Calu3 (cell line): ENCODE data around the gene SLC38A8. TPM values are rescaled to one million over a fixed set of nuclear protein-coding genes. Genes with fewer than 3 reads are reported as not detected.

ENCODE experiments used
- BruUV-seq: library from RNA; stranded (reverse); fragments of 400-500 nt; replicated peaks from 2 replicates; lab custom pipeline; 2021; lab: Mats Ljungman, UMichigan
- CTCF ChIA-PET: fragments of 300-600 bp; sonication (Branson Sonifier 250); formaldehyde crosslinking; loops from one replicate; lab custom pipeline; 2022; ENCODE audit warnings: antibody characterized with exemption; lab: Charles Lee
- DNase-seq: peaks from one replicate; pipeline ENCODE4 v3.0.0; 2022
- H3K27ac Mint-ChIP-seq: one replicate; pipeline ENCODE4 v1.8.0; 2022; ENCODE audit warnings: mixed read lengths; ENCODE audit not compliant: unreplicated experiment
- H3K27me3 Mint-ChIP-seq: one replicate; pipeline ENCODE4 v1.8.0; 2022; ENCODE audit warnings: mixed read lengths; ENCODE audit not compliant: unreplicated experiment
- H3K36me3 Mint-ChIP-seq: one replicate; pipeline ENCODE4 v1.8.0; 2022; ENCODE audit warnings: mild to moderate bottlenecking, moderate library complexity, mixed read lengths; ENCODE audit not compliant: insufficient read depth, unreplicated experiment
- H3K4me1 Mint-ChIP-seq: one replicate; pipeline ENCODE4 v1.8.0; 2022; ENCODE audit warnings: mild to moderate bottlenecking, low read depth, mixed read lengths; ENCODE audit not compliant: unreplicated experiment
- H3K4me3 Mint-ChIP-seq: one replicate; pipeline ENCODE4 v1.8.0; 2022; ENCODE audit warnings: mild to moderate bottlenecking, low read depth, moderate library complexity, mixed read lengths; ENCODE audit not compliant: unreplicated experiment
- H3K9me3 Mint-ChIP-seq: one replicate; pipeline ENCODE4 v1.8.0; 2022; ENCODE audit warnings: low read depth, mixed read lengths; ENCODE audit not compliant: unreplicated experiment
- intact Hi-C: fragments of 100-400 bp; cut with micrococcal nuclease; formaldehyde crosslinking; loops from one replicate; pipeline ENCODE4 v1.10.0; 2022; ENCODE audit not compliant: unreplicated experiment
- total RNA-seq: library from RNA; stranded (reverse); gene quantifications from 2 replicates; pipeline ENCODE4 v1.2.3, GENCODE V29; 2022
- TF ChIP-seq, protein P1 (sequence below): fragments of 200-600 bp; IDR thresholded peaks from one replicate; pipeline ENCODE4 v1.8.0; 2022; ENCODE audit warnings: antibody characterized with exemption; ENCODE audit not compliant: unreplicated experiment

Gene SLC38A8
- total RNA-seq, 1 experiment from 2014 or later, result not detected

DNA sequence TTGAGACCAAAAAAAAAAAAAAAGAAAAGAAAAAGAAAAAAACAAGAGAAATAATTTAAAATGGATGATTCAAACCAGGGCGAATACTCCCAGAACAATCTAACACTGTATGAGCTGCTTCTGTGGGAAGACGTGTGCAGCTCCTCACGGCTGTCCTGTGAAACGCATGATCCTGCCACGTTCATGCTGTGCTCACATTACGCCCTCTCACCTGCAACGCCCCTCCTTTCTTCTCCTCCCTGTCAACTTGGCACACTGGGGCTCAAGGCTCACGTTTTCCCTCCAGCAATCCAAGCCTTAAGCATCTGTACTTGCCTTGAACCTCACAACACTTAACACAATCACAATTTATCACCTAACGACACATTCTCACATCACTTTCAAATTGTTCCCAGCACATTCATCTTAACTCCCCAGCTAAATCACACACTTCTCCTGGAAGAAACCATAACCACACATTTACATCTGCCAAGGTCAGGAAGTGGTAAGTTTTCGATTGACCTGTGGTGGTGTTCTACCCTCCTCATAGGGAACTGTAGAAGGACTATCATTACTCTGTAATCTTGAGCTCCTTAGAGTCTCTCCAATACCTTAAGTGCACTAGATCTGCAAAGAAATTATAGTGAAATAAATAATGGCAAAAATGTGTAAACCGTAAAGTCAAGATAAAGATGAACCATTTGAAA is 45.0 kb upstream of the SLC38A8 start:
- no peak overlapping the region for H3K27ac Mint-ChIP-seq
- TF ChIP-seq, protein P1, sequence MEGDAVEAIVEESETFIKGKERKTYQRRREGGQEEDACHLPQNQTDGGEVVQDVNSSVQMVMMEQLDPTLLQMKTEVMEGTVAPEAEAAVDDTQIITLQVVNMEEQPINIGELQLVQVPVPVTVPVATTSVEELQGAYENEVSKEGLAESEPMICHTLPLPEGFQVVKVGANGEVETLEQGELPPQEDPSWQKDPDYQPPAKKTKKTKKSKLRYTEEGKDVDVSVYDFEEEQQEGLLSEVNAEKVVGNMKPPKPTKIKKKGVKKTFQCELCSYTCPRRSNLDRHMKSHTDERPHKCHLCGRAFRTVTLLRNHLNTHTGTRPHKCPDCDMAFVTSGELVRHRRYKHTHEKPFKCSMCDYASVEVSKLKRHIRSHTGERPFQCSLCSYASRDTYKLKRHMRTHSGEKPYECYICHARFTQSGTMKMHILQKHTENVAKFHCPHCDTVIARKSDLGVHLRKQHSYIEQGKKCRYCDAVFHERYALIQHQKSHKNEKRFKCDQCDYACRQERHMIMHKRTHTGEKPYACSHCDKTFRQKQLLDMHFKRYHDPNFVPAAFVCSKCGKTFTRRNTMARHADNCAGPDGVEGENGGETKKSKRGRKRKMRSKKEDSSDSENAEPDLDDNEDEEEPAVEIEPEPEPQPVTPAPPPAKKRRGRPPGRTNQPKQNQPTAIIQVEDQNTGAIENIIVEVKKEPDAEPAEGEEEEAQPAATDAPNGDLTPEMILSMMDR, result no peak
- H3K9me3 Mint-ChIP-seq, result no peaks in the 10 kb centered on the region
- peaks cover 32% of the 10 kb centered on the region for H3K36me3 Mint-ChIP-seq
- no peaks in the 10 kb centered on the region for H3K27me3 Mint-ChIP-seq
- BruUV-seq, result no TSS peak
- intact Hi-C loops, result no loop called here
- H3K4me1 Mint-ChIP-seq, result no peaks in the 10 kb centered on the region
- no peak overlapping the region for H3K4me3 Mint-ChIP-seq
- DNase-seq, result no peak
- CTCF ChIA-PET, result interaction anchor here (0.6 to 2.3 kb wide), 2 partner anchors 99 to 130 kb away, joined by 3 to 7 read pairs; partner anchors contain the start of gene TAF1C

DNA sequence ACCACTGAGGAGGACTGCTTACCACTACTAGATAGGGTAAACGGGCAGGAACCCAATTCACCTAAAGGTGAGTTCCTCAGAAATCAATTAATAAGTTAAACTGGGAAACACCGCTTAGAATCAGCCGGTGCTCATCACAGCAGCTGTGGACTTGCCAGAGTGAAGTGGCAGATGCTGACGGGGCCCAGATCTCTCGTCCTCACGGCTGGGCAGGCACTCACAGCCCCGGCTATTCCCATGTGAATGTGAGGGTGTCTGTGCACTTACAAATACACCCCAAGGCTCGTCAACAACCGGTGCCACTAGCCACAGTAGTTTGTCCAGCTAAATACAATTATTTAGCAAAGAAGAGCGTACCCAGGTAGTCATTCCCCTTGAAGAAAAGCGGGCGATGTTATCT is 44.4 kb upstream of the SLC38A8 start:
- intact Hi-C loops, result no loop called here
- Mint-ChIP-seq H3K27ac (no peak overlapping the region), H3K4me3 (no peak overlapping the region), H3K9me3 (no peaks in the 10 kb centered on the region), H3K4me1 (no peaks in the 10 kb centered on the region), H3K27me3 (no peaks in the 10 kb centered on the region), H3K36me3 (peaks cover 32% of the 10 kb centered on the region)
- CTCF ChIA-PET, result interaction anchor here (0.6 to 2.3 kb wide), 3 partner anchors 30 to 129 kb away, joined by 3 to 7 read pairs (median 4); partner anchors contain the start of genes MBTPS1 and TAF1C
- TF ChIP-seq, protein P1, result no peak
- no peak for DNase-seq
- BruUV-seq, result no TSS peak

GRCh38 chr16:84086341-84086740 is 43.7 kb upstream of the SLC38A8 start:
- DNase-seq, result no peak
- BruUV-seq, result no TSS peak
- Mint-ChIP-seq H3K4me1 (no peaks in the 10 kb centered on the region), H3K27ac (no peak overlapping the region), H3K9me3 (no peaks in the 10 kb centered on the region), H3K27me3 (no peaks in the 10 kb centered on the region), H3K36me3 (peaks cover 30% of the 10 kb centered on the region), H3K4me3 (no peak overlapping the region)
- intact Hi-C loops, result no loop called here
- TF ChIP-seq, protein P1, result no peak
- CTCF ChIA-PET, result interaction anchor here (1.3 to 2.3 kb wide), 3 partner anchors 30 to 101 kb away, joined by 3 to 7 read pairs (median 4); partner anchors contain the start of genes MBTPS1 and TAF1C

DNA sequence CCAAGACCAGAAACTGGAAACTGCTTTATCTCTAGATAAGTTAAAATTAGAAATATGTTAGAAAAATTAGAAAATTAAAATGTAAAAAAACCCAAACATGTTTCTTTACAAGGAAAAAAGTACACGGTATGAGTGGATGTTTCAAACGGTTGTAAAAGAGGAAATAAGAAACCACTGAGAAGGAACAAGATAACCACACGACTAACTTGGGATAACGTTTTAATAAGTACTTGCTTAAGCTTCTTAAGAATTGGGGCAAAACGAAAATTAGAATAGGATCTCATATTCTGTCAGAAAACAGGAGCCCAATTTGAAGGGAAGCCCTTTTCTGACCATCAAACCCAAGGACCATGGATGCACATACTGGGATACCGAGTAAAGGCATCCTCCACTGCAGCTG is 43.2 kb upstream of the SLC38A8 start:
- TF ChIP-seq, protein P1, result no peak
- Mint-ChIP-seq H3K4me1 (no peaks in the 10 kb centered on the region), H3K9me3 (no peaks in the 10 kb centered on the region), H3K36me3 (peaks cover 33% of the 10 kb centered on the region), H3K27me3 (no peaks in the 10 kb centered on the region), H3K27ac (no peak overlapping the region), H3K4me3 (no peak overlapping the region)
- DNase-seq, result no peak
- intact Hi-C loops, result no loop called here
- CTCF ChIA-PET, result interaction anchor here (0.6 to 2.3 kb wide), 4 partner anchors 31 to 405 kb away, joined by 3 to 7 read pairs (median 5); partner anchors contain the start of genes MBTPS1 and TAF1C
- BruUV-seq, result no TSS peak
